ACC112 (cell line): ENCODE results near the gene CALML3.

Experiments
- H2AFZ ChIP-seq: fragments of 200-600 bp; sonication (generic); one replicate; pipeline ENCODE4 v1.6.0; 2017; ENCODE audit warnings: antibody characterized with exemption, low read length; ENCODE audit not compliant: unreplicated experiment
- H3K27ac ChIP-seq: fragments of 200-600 bp; sonication (generic); 2 replicates; pipeline ENCODE4 v1.5.1; 2014; ENCODE audit warnings: low read depth, mild to moderate bottlenecking, antibody characterized with exemption, low read length, moderate library complexity
- H3K27me3 ChIP-seq: fragments of 200-600 bp; sonication (generic); 2 replicates; pipeline ENCODE4 v1.6.1; 2014; ENCODE audit warnings: mild to moderate bottlenecking, antibody characterized with exemption, low read length, moderate library complexity, mixed read lengths; ENCODE audit not compliant: insufficient read depth
- H3K36me3 ChIP-seq: fragments of 200-600 bp; sonication (generic); 2 replicates; pipeline ENCODE4 v1.6.1; 2016; ENCODE audit warnings: mild to moderate bottlenecking, antibody characterized with exemption, low read length, moderate library complexity, mixed read lengths; ENCODE audit not compliant: insufficient read depth
- H3K4me1 ChIP-seq: fragments of 200-600 bp; sonication (generic); one replicate; pipeline ENCODE4 v1.6.1; 2016; ENCODE audit warnings: low read length, mixed read lengths; ENCODE audit not compliant: insufficient read depth, unreplicated experiment, control insufficient read depth
- H3K4me3 ChIP-seq: fragments of 200-600 bp; sonication (generic); 2 replicates; pipeline ENCODE4 v1.5.1; 2014; ENCODE audit warnings: mild to moderate bottlenecking, low read depth, low read length
- H3K79me2 ChIP-seq: fragments of 200-600 bp; sonication (generic); one replicate; pipeline ENCODE4 v1.6.0; 2016; ENCODE audit warnings: low read length; ENCODE audit not compliant: control insufficient read depth, unreplicated experiment, insufficient read depth

Gene CALML3

DNA sequence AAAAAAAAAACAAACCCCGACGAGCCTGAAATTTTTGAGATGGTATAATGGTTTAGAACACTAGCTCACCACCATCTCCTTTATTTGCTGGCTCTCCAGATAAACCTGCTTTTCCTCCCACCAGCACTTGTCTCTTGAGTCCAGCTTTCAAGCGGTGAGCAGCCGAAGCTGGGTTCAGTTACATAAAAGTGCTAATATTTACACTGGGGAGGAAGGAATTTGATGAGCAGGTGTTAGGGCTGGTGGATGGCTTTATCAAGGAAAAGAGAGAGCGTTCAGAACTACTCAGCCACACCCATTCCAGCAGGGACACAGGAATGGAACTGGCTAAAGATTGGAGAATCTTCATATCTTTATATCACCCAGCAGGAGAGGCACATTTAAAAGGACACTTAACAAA is 6.6 kb upstream of the CALML3 start:
- H2AFZ ChIP-seq, result no peak overlapping the region
- no peak overlapping the region for H3K4me3 ChIP-seq
- H3K36me3 ChIP-seq, result no peaks in the 10 kb centered on the region
- no peaks in the 10 kb centered on the region for H3K79me2 ChIP-seq
- no peaks in the 10 kb centered on the region for H3K4me1 ChIP-seq
- H3K27ac ChIP-seq, result no peak overlapping the region
- H3K27me3 ChIP-seq, result peaks cover 30% of the 10 kb centered on the region; the same call in 1 of the 2 replicates

DNA sequence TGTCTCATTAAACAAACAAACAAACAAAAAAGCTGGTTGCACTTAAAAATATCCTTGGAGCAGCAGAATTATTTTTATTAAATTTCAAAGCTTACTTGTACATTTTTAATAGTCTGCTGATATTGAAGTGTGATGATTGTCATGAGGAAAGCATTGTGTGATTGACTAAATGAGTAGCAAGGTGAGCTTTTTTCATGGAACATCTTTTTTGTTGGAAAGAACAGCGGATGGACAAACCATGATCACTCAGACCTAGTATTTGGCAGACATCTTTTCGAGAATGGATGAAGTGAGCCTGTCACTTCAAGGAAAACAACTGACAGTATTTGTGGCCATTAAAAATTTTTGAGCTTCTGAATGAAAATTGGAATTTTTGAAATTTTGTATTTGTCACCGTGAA is 5.7 kb upstream of the CALML3 start:
- no peaks in the 10 kb centered on the region for H3K36me3 ChIP-seq
- no peaks in the 10 kb centered on the region for H3K4me1 ChIP-seq
- H2AFZ ChIP-seq, result no peak overlapping the region
- no peak overlapping the region for H3K4me3 ChIP-seq
- no peak overlapping the region for H3K27ac ChIP-seq
- H3K79me2 ChIP-seq, result no peaks in the 10 kb centered on the region
- peaks cover 30% of the 10 kb centered on the region; the same call in 1 of the 2 replicates for H3K27me3 ChIP-seq

DNA sequence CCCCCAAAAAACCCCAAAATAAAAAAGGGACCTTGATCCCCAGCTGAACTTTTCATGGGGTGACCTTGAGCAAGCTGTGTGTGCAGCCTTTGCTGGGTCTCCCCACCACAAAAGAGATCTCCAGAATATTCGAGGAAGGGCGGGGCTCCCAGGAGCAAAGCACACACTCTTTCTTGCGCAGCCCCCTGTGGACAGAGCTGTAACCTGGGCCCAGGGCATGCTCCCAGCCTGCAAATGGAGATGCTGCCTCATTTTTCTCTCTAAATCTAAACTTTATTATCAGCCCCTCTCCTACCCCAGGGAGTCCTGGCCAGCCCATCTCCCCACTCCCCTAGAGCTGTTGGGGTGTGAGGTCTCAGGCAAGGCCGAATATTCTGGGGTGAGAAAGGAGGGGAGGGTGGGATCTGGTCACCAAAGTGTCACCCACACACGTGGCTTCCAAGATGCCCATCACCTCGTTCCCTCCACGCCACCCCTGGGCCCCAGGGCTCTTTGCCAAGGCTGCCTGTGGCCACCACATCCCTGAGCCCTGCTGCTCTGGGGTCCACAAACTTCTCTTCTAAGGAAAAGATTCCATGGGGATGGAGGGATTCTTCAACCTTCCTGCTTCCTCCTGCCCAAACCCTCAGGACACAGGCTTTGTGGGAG is 1.7 kb upstream of the CALML3 start:
- H2AFZ ChIP-seq, result no peak overlapping the region
- H3K79me2 ChIP-seq, result no peaks in the 10 kb centered on the region
- H3K27me3 ChIP-seq, result peaks cover 14% of the 10 kb centered on the region; the same call in 1 of the 2 replicates

DNA sequence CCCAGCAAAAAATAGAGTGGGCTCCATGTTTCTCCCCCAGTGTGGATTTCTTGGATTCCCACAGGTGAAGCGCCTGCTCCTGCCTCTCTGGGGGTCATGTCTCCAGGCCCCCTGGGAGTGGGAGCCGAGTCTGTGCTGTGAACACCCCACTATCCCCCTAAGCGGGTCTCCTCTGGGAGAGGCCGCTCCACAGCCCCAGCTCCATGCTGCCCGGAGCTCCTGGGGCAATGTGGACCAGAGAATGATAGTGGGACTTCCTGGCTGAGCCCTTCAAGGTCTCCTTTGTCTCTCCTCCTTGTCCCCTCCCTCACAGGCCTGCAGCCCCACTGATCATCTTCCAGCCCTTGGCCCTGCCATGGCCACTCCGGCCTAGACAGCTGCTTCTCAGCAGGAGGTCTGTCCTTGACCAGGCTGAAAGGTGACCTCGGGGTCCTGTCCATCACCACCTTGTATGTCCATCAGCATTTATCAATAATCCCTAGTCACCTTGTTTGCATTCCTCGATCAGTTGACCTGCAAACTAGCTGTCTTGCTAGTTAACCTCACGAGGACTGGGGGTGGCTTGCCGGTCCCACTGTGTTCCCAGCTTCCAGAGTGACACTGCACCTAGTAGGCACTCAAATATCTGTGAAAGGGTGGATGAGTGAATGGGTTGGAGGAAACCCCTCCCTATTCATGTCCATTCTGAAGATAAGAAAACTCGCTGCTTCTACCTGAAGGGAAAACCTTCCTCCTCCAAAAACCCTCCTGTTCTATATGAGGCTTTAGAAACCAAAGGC is 776 bp upstream of the CALML3 start:
- H3K4me1 ChIP-seq, result no peaks in the 10 kb centered on the region
- no peak overlapping the region for H3K4me3 ChIP-seq
- H3K27me3 ChIP-seq, result peaks cover 9% of the 10 kb centered on the region; the same call in 1 of the 2 replicates
- H3K36me3 ChIP-seq, result no peaks in the 10 kb centered on the region
- no peaks in the 10 kb centered on the region for H3K79me2 ChIP-seq
- no peak overlapping the region for H3K27ac ChIP-seq
- no peak overlapping the region for H2AFZ ChIP-seq

More for the DNA sequence above, 1.7 kb upstream of the CALML3 start:
- H3K36me3 ChIP-seq, result no peaks in the 10 kb centered on the region
- H3K4me1 ChIP-seq, result no peaks in the 10 kb centered on the region
- no peak overlapping the region for H3K4me3 ChIP-seq
- no peak overlapping the region for H3K27ac ChIP-seq

DNA sequence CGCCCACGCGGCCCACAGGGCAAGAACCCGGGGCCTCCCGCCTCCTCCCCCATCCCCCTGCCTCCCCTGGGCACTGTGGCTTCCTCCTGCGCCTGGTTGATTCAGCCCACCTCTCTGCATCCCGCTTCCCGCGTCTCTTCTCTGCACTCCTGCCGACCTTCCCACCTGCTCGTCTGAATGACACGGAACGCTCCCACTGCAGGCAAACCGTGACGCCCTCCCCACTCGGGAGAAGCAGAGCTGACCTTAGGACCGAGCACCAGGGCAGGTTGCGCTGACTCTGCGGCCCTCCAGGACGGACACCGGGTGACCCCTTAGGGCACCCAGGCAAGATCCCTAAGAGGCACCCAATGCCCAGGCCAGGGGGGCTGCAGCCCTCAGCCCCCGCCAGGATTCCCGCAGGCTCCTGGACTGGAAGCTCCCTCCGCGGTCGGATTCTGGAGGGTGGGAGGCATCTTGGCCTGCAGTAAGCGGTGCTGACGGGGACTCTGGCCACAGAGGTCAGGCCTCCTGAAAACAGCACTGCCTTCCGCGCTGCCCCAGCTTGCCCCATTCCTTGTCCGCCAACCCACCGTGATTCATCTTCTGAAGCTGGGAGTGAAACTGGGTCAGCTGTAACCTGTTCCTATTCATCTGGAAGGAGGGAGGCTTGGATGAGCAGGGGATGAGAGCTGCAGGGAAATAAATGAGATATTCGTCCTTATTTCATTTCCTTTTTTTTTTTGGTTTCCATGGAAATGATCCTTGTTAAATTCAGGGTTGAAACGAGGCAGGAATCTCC is 990 bp downstream of the CALML3 start:
- 0 out of 2 replicates have a peak, but pooled peaks cover 5% of the 10 kb centered on the region for H3K27me3 ChIP-seq
- H3K4me3 ChIP-seq, result no peak overlapping the region
- H2AFZ ChIP-seq, result no peak overlapping the region
- H3K79me2 ChIP-seq, result no peaks in the 10 kb centered on the region
- H3K36me3 ChIP-seq, result no peaks in the 10 kb centered on the region
- H3K27ac ChIP-seq, result no peak overlapping the region
- H3K4me1 ChIP-seq, result no peaks in the 10 kb centered on the region

DNA sequence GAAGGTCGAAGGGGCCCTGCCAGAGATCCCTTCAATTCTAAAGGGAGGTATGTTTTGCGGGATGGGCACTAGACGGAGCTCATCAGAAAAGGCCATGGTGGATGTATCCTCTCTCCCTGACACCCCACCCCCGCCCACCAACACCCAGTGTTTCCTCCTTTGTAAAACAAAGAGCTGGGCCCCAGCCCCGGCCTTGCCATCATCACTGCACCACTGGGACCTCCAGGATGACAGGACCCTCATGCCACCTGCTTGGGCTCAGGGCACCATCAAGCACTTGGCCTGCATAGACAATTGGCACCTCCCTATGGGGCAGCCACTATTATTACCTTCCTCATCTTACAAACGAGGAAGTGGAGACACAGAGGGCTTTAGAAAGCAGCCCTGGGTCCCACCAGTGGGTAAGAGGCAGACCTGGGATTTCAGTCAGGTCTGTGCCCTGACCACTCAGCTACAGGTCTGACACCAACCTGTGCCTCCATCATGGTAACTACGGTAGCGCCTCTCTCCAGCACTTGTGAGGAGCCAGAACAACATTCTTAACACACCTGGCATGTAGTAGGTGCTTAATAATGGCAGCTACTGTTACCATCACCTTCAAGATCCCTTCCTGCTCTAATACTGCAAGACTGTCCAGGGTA is 2.0 kb downstream of the CALML3 start:
- Histone ChIP-seq H3K27ac (no peak overlapping the region), H3K4me1 (no peaks in the 10 kb centered on the region), H3K36me3 (no peaks in the 10 kb centered on the region), H3K79me2 (no peaks in the 10 kb centered on the region), H3K27me3 (0 out of 2 replicates have a peak, but pooled peaks cover 5% of the 10 kb centered on the region), H3K4me3 (no peak overlapping the region), H2AFZ (no peak overlapping the region)

DNA sequence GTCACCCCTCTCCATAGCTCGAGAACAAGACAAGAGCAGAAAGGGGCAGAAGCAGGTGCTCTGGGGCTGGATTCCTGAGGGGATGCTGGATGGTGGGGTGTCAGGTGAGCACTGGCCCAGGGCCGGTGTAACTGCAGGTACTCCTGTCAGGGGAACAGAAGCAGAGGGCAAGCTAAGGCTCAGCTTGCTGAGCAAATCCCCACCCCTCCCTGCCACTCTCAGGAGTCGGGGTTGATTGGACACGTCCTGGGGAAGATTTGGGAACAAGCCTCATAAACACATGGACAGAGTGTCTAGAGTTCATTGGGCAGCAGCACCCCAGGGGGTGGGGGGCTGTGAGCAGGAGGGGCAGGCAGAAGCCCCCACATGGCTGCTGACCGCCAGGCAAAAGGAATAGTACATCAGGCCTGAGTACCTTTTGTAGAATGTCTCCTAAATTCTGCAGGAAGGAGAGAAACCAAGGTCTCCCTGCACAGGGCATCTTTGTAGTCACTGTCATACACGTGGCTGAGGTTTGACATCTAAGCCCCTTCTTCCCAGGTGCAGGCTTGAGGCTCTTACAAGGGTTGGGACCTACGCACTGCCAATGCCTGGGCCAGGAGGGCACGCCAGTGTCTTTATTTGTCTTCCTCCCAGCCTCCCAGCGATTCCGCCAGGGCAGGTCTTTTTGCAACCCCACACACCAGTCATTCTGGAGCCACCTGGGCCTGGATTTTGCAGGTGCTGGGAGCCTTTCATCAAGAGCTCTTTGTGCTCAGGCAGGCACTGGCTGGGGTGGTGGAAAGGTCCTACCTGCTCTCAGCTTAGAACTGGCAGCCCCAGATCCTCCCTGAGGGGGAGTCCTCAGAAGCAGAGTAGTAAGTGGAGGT is 2.8 kb downstream of the CALML3 start:
- H3K79me2 ChIP-seq, result no peaks in the 10 kb centered on the region
- no peaks in the 10 kb centered on the region for H3K4me1 ChIP-seq
- H3K4me3 ChIP-seq, result no peak overlapping the region
- H3K27ac ChIP-seq, result no peak overlapping the region
- H3K27me3 ChIP-seq, result 0 out of 2 replicates have a peak, but pooled peaks cover 5% of the 10 kb centered on the region
- no peak overlapping the region for H2AFZ ChIP-seq
- H3K36me3 ChIP-seq, result no peaks in the 10 kb centered on the region

DNA sequence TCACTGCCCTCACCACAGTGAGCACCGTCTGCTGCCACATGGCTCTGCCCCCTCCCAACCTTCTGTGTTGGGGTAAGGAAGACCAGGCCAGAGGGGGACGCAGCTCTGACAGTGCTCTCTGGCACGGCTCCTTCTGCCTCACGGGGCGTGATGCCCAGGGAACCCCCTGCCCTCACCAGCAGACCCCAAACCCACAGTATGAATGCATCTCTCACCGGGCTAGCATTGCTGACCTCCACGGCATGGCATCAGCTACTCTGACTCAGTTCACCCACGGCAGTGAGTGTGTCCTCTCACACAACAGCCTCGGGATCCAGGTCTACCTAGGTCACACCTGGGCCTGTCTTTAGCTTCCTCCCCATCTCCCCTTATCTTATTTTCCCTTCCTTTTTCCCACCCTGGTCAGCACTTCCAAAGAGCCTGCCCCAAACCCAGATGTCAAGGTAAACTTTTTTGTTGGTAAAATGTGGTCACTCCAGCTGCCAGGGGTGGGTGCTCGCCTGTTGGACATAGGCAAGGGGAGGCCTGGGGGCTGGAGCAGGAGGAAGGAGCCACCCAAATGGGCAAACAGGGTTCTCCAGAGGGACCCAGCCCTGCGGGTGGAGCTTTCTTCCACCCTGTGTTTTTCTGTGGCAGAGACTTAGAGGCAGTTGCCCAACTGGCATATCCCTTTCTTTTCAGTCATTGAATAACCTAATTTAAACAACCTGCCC is 4.4 kb downstream of the CALML3 start:
- H3K4me3 ChIP-seq, result no peak overlapping the region
- no peak overlapping the region for H2AFZ ChIP-seq
- no peak overlapping the region for H3K27ac ChIP-seq
- H3K4me1 ChIP-seq, result no peaks in the 10 kb centered on the region
- no peaks in the 10 kb centered on the region for H3K79me2 ChIP-seq
- no peaks in the 10 kb centered on the region for H3K36me3 ChIP-seq
- 0 out of 2 replicates have a peak, but pooled peaks cover 5% of the 10 kb centered on the region for H3K27me3 ChIP-seq

DNA sequence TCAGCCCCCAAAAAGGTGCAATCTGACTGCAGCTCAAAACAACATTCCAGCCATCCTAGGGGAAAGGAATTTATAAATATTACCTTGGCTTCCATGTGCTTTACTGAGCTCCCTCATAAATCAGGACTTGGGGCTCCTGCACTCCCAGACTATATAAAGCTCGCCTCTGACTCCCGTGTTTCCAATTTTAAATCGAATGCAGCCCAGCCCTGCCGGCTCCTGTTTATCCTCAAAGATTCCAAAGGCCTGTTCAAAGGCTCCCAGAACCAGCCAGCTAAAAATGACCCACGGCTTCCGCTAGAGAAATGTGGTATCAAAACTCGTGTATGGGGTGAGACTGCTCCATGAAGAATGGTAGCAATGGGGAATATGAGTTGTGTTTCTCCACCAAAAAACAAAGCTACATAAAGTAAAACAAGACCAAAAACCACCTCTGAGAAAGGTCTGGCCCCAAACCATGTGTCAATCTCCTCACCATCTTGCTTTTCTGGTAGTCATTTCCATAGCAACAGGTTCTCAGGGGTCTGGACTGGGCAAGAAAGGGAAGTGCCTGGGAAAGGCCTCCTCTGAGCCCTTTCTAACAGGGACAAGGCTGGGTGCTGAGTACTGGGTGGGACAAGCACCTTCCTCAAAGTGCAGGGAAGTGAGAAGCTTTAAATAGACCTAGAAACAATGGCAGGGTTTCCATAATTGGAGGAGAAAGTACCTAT is 5.1 kb downstream of the CALML3 start:
- Histone ChIP-seq H3K79me2 (no peaks in the 10 kb centered on the region), H2AFZ (no peak overlapping the region), H3K27me3 (0 out of 2 replicates have a peak, but pooled peaks cover 5% of the 10 kb centered on the region), H3K36me3 (no peaks in the 10 kb centered on the region), H3K27ac (no peak overlapping the region), H3K4me3 (no peak overlapping the region), H3K4me1 (peaks cover 2% of the 10 kb centered on the region)
